GM19043 (cell line): ENCODE measurements around the gene ANKRD44.

Experiments
- ATAC-seq: cut with Tn5 transposase; IDR thresholded peaks from one replicate; pipeline ENCODE4 v1.9.1; 2021; ENCODE audit warnings: low read depth; ENCODE audit not compliant: unreplicated experiment

ANKRD44 gene

DNA sequence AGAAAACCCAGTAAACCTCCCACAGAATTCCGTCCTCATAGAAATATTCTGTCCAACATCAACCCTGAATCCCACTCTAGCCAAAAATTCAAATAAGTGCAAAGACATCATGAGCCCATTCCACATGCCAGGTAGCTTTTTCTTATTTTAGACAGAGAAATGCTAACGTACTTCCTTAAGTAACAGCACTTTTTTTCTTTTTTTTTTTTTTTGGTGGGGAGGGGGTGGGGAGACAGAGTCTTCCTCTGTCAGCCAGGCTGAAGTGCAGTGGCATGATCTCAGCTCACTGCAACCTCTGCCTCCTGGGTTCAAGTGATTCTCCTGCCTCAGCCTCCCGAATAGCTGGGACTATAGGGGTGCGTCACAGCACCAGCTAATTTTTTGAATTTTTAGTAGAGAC lies 45.5 kb downstream of the ANKRD44 start:
- ATAC-seq: no peak

DNA sequence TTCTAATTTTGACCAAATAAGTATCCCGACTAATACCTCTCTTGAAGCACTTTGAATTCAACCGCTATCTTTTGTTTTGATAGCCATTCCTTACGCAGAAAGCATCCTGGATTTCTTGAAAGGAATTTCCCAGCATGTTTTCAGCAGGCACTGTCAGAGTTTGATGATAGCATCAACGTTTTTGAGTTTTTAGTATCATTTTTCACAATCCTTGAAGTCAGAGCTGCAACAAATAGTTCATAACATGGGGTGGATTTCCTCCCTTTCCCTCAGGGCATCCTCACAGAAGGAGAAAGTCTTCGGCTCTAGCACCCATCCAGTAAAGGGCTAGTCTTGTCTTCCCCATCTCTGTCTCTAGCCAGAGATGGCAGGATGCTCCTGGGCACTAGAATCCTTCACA lies 46.2 kb downstream of the ANKRD44 start:
- ATAC-seq: no peak

DNA sequence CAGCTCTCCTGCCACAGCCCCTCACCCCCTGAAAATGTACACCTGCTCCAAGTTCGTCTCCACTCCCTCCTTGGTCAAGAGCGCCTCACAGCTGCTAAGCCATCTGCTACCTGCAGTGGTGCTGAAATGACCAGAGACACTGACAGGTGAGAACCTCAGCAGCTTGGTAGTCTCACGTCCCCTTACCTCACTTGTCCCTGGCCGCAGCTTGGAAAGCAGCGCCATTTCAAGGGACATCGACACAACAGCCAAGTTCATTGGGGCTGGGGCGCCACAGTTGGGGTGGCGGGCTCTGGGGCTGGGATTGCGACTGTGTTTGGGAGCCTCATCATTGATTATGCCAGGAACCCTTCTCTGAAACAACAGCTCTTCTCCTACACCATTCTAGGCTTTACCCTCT lies 47.5 kb downstream of the ANKRD44 start:
- ATAC-seq: no peak

DNA sequence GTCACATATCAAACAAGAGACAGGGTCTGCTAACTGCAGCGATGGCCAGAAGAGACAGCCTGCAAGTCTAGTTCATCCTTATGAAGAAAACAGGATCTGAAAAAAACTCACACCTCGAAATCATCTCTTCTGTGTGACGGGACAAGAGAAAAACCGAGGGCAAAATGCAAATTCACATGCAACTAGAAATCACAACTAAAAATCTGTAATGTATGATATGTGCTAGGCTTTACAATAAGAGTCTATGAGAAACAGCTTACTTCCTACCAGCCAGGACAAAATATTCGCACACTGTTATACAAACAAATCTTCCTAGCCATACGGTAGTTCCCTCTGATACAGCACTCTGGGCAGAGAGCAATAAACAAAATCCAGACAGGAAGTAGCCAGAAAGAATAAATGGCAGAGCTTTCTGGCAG lies 48.8 kb downstream of the ANKRD44 start:
- peak; percentile 73 for ATAC-seq

DNA sequence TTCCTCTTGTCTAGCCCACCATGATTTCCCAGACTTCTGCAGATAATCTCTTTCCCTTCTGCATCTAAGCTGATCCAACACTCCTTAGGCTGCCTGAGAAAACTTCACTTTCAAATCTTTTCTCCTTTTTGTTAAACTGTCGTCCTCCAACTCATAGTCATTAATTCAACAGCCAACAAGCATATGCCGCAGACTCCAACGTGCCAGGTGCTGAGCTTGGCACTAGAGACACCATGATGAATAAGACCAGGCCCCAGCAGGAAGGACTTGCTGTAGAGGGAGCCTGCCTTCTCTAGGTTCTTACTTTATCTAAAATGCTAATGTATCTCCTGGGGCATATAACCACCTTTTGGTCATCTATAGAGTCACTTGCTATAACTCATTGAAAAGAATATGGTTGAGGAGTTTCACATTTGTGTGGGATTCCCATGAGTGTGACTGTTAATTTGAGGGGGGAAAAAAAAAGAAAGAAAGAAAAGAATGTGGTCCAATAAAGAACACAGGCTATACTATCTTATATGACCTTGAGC lies 51.0 kb downstream of the ANKRD44 start:
- ATAC-seq: no peak

DNA sequence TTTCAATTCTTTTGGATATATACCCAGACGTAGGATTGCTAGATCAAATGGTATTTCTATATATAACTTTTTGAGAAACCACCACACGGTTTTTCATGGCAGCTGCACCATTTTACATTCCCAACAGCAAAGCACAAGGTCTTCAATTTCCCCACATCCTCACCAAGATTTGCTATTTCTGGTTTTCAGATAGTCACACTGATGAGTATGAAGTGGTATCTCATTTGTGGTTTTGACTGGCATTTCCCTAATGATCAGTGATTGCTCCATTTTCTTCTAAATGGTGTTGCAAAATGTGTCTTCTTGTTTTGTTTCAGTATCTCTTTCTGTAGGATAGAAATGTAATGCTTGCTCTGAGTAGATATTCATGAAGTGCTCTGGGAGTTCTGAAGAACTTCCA lies 52.0 kb downstream of the ANKRD44 start:
- ATAC-seq: no peak

DNA sequence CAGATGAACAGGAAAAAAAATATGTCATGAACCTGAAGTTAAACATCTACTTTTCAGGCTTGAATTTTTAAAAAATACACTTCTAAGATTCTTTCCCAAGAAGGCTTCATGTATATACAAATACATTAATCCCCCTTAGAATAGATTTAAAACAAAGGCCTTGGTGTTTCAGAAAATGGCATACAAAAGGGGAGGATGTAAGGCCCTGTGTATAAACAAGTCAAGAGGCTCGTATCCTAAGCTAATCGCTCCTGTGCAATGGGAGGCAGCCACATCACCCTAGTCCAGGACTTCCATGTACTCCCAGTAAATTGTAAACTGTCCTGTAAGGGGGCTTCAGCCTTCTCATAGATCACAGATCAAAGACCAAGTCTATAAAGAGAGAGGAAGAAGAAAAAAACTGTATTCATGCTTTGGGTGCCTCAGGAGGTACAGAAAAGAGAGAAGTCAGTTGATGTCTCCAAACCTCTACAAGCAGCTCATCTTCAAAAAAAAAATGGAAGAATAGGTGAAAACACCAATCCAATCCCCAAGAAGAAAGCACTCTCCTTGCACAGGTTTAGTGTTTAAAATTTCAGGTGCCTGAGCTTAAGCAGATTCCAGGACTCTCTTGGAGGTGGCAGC lies 53.9 kb downstream of the ANKRD44 start:
- ATAC-seq: no peak

DNA sequence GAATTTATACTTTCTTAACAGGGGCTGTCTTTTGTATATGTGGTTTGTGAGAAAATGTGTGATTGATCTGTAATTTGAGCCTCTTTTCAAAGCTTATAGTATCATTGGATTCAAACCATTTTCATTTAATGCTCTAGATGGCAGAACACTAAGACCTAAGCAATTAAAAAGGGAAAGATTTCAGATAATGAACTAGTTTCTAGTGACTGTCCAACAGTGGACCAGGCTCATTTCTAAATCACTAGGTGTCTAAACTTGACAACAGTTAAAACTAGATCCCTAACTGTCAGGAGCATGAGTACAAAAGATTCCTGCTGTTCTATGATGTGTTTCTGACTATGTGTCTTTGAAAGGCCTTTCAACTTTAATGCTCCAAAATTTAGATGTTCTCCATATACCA lies 54.6 kb downstream of the ANKRD44 start:
- ATAC-seq: no peak

DNA sequence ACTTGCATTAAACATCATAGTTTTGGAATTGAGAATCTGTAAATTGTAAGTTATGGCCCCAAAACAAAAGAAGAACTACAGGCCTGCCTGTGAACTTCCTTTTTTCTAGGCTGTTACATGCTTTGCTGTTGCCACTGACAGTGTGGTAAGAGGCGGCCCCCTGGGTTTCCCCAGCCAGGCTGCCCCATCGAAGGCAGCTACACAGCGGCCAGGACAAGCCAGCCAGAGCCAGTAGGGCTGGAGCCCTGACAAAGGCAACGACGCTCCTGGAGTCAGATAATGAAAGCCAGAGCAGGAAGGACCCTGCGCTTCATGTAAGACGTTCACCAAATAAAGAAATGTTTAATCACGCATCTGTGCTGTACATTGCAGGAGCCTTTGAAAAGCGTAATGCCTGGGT lies 55.0 kb downstream of the ANKRD44 start:
- peak; percentile 86 for ATAC-seq

DNA sequence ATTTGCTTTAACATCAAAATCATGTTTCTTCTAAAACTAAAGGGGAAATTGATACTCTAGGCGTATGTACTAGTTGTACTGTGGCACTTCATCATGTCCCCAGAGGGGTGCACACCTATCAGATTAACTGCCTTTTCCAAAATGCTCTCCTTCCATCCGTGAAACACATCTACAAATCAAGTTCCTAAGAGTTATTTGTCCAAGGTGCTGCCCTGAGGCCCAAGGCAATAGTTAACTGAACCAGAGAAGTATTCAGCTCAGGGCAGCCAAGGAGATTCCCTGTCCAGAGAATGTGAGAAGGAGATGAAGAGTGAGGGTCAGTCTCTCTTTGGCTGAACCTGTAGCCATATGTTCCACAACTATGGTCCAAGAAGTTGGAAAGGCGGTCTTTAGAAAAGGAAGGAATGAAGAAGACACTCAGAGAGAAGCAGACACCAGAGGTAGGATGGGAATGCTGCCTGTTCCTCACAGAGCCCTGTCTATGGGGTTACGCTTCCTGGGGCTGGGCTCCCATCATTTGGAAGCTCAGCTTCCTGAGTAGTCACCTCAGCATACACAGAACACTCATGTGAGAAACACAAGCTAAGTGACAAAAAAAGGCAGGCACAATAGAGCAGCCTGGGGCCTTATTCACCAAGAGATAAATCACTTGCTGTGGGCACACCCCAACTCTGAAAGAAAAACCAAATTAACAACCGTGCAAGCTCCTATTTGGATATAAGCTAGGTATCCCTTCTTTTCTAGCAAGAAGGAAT lies 55.6 kb downstream of the ANKRD44 start:
- peak; percentile 41 for ATAC-seq

DNA sequence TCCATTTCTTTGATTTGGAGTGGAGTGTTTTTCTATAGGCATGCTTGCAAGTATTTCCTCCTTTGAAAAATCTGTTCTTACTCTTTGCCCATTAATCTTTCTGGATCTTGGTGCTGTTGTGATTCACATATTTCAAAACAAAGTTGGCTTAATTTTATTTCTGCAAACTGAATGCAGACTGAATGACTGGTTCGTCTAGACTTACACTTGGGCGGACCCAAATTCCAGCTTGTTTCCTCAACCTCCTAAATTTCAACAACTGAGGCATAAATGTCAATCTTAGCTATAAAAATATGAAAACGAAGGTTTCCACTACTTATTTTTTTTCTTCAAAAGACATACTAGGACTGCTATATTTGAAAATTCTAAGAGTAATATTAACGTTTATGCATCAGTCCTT lies 59.0 kb downstream of the ANKRD44 start:
- ATAC-seq: no peak

DNA sequence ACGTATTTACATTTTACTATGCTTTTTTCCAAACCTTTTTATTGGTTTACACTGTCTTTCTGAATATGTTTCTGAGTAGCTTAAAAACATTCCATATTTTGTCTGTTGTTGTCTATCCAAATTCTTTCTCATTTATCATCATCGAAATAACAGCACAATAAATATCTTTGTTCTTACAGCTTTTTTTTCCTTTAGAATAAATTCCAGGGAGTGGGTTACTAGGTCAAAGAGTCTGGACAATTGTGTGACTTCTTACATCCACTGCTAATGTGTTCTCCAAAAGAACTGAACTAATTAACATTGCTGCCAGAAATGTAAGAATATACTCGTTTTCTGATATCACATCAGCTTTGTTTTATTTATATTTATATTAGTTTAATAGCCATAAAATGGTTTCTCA lies 59.4 kb downstream of the ANKRD44 start:
- no peak for ATAC-seq

DNA sequence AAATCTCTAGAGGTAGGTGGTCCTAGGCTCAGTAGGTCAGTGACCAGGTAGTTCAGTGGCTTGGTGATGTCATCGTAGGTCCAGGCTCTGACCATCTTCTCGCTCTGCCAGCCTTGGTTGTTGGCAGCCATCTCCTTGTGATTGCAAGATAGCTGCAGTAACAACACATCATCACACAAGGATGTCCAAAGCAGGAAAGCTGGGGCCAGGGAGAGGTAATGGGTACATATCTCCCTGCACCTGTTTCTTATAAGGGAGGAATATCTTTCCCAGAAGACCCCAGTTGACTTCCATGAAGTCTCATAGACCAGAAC lies 60.5 kb downstream of the ANKRD44 start:
- no peak for ATAC-seq

DNA sequence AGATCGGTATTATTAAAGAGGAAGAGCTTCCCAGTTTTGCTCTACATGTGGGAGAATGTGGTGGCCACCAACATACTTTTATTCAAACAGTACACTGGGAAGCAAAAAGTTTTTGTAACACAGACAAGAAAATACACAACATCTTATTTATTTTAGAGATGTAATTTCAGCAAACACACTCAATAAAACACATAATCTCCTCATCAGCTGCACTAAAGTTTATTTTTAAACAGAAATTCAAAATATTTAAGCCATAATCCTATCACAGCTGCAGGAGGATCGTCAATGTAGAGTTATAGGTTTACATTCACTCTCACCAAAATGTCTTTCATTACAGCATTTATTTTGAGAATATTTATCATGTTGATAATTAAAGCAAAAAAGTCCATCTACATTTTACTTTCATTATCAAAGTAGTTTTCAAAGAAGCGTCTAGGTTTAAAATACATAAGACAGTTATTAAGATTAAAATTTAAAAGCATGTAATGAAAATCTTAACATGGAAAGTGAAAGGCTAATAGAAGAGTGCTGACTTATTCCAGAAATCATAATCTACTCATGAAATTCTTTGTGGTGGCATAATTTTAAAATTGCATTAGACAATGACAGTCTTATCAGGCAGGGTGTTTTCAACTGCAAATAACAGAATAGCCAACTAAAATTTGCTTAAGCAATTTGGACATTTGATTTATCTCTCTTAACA lies 61.0 kb downstream of the ANKRD44 start:
- no peak for ATAC-seq

DNA sequence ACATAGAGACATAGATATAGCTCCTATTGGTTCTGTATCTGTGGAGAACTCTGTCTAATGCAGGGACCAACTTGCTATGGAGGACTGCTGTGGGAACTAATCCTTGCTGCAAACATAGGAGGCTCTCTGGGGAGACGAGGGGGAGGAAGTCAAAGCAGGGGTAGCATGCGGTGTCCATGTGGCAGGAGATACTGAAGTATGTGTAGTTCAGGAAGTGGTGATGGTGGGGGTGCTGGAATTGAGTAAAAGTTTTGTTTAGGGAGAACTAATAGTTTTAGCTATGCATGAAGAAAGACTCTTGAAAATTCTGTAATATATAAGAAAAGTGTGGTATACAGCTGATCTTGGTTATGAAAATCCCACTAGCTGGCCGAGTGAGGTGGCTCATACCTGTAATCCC lies 62.0 kb downstream of the ANKRD44 start:
- ATAC-seq: no peak

DNA sequence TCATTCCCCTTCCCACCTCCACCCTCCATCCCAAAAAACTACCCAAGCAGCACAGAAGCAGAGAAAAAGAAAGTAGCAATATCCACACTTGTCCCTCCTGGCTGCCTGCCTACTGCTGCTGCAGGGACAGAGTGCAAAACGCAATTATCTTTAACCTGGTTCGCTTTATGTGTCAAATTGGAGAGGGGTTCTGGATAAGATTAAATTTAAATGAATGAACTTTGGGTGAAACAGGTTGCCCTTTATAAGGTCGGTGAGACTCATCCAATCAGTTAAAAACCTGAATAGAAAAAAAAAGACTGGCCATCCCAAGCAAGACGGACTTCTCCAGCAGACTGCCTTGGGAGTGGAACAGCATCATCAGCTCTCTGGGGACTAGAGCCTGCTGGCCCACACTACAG lies 62.6 kb downstream of the ANKRD44 start:
- ATAC-seq: no peak

DNA sequence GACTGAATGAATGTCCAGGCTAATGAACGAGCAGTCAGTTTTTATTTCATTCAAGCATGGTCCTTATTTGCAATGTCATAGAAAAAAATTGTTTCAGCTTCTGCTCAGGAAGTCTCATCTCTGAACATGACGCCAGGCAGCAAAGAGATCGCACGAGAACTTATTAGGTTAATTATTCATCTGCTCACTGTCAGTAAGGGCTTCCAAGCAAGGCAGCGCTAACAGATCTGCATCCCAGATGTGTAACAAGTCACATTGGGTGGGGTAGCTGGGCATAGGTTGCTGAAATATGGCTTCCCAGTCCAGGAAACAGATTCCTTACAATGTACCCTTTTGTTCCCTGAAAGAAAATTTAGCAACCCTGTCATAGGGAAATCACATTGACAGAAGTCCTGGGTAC lies 63.5 kb downstream of the ANKRD44 start:
- ATAC-seq: peak; percentile 52

DNA sequence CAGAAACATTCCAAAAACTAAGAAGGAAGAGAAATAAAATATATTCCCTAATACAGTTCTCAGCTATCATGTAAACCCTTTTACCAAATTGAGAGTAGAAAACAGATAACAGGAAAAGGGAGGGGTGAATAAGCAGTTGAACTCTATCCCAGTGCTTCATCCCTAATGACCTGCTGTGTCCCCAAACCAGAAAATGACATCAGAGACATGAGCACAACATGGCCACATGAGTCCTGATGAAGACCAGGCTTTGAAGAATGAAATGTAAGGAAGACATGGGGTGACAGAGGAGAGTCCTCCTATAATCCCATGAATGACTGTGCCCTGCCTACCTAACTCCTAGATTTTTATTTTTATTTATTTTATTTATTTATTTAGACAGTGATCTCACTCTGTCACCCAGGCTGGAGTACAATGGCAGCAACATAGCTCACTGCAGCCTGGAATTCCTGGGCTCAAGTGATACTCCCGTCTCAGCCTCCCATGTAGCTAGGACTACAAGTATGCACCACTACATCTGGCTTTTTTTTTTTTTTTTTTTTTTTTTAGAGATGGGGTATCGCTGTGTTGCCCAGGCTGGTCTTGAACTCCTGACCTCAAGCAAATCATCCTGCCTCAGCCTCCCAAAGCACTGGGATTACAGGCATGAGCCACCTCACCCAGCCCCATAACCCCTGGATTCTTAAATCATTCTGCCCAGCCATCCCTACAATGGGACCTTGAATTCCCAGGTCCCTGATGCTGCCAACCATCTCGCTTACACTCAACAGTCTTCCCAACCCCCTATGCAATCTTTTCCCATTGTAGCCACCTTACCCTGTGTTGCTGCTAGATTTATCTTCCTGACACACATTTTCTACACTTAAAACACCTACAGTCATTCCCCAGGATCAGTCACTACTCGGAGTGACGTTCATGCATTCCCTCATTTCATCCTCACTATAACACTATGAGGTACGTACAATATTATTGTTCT lies 64.5 kb downstream of the ANKRD44 start:
- ATAC-seq: no peak

DNA sequence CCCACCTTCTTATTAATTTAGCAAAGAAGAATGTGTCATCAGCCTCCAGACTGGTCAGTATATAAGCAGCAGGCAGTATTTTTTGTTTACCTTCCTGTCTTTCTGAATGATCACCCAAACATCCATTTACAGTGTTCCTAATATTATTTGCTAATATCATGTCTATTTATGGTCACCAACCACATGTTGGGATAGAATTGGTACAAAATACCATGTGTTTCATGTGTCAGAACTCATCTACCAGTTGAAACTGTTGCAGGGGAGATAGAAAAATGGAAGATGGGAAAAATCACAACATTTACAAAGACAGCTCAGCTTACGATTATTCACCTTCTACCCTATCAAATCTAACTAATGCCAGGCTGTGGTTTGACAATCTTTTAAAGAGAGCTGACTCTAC lies 66.2 kb downstream of the ANKRD44 start:
- ATAC-seq: no peak

DNA sequence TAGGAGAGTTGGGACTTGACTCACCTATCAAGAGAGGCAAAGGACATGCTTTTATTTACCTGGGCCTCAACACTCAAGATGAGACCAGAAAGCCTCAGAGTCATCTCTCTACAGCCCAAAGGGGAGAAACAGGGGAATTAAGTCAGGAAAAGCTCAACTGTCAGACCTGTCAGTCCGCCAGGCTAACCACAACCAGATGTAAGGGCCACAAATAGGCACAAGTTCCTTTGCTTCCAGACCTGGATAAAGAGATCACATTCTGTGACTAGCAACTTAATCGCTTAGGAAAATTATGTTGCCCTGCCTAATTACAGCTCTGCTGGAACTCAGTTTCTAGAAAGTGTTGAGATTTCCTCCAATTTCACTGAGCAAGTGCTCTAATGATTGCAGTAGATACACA lies 67.9 kb downstream of the ANKRD44 start:
- no peak for ATAC-seq

DNA sequence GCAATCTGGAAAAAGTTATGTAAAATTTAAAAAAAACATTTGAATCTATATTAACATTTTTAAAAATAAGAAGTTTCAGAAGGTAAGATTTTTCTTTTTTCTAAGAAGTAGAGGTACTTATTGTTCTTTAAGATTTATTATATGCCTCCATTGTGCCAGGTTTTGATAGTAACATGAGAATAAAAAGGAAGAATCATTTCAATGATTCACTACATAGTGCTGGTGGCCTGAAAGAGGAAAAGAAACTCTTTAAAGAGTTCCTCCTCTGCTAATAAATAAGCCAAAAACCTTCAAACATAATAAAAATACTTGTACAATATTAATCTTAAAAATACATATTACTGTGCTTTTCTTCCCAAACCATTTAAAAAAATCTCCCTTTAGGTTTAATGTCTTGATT lies 69.0 kb downstream of the ANKRD44 start:
- no peak for ATAC-seq
